Measurements from ENCODE around the gene RPL31.

DNA sequence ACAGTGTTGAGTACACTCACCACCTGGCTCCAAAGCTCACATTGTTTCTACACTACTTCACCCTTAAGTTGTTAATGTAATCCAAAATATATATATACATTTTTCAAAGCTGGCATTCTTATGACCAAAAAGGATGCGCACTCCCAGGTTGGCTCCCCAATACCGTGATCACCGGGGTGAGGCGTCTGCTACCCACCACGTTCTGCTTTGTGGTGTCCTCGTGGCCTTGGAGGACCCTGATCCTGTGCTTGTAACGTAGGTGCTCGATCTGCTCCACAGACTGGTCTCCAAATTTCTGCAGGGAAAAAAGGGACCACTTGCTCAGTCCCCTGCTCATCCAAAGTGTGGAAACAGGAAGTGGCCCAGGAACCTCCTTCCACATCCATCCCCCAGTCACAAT lies 25.8 kb downstream of the RPL31 start:
- TF ChIP-seq, protein P1, sequence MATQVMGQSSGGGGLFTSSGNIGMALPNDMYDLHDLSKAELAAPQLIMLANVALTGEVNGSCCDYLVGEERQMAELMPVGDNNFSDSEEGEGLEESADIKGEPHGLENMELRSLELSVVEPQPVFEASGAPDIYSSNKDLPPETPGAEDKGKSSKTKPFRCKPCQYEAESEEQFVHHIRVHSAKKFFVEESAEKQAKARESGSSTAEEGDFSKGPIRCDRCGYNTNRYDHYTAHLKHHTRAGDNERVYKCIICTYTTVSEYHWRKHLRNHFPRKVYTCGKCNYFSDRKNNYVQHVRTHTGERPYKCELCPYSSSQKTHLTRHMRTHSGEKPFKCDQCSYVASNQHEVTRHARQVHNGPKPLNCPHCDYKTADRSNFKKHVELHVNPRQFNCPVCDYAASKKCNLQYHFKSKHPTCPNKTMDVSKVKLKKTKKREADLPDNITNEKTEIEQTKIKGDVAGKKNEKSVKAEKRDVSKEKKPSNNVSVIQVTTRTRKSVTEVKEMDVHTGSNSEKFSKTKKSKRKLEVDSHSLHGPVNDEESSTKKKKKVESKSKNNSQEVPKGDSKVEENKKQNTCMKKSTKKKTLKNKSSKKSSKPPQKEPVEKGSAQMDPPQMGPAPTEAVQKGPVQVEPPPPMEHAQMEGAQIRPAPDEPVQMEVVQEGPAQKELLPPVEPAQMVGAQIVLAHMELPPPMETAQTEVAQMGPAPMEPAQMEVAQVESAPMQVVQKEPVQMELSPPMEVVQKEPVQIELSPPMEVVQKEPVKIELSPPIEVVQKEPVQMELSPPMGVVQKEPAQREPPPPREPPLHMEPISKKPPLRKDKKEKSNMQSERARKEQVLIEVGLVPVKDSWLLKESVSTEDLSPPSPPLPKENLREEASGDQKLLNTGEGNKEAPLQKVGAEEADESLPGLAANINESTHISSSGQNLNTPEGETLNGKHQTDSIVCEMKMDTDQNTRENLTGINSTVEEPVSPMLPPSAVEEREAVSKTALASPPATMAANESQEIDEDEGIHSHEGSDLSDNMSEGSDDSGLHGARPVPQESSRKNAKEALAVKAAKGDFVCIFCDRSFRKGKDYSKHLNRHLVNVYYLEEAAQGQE (IDR thresholded peaks at IDR 0.05; ENCODE audit: borderline replicate concordance) = no peak
- TF ChIP-seq, protein P1 (CRISPR knock-in tag; IDR thresholded peaks at IDR 0.05; ENCODE audit: low read depth) = no peak
- no peak for TF ChIP-seq JUND (IDR thresholded peaks at IDR 0.05; ENCODE audit: borderline replicate concordance, low read depth, low read length)
- no peak for TF ChIP-seq JUND (tag; IDR thresholded peaks at IDR 0.05; ENCODE audit: borderline replicate concordance, low read depth, low read length)
- no peak for TF ChIP-seq ESRRB (CRISPR knock-in tag; IDR thresholded peaks at IDR 0.05; ENCODE audit: borderline replicate concordance)
- TF ChIP-seq, protein P2, sequence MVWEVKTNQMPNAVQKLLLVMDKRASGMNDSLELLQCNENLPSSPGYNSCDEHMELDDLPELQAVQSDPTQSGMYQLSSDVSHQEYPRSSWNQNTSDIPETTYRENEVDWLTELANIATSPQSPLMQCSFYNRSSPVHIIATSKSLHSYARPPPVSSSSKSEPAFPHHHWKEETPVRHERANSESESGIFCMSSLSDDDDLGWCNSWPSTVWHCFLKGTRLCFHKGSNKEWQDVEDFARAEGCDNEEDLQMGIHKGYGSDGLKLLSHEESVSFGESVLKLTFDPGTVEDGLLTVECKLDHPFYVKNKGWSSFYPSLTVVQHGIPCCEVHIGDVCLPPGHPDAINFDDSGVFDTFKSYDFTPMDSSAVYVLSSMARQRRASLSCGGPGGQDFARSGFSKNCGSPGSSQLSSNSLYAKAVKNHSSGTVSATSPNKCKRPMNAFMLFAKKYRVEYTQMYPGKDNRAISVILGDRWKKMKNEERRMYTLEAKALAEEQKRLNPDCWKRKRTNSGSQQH (CRISPR knock-in tag; IDR thresholded peaks at IDR 0.05) = no peak
- no peak for TF ChIP-seq ZNF445 (CRISPR knock-in tag; IDR thresholded peaks at IDR 0.05; ENCODE audit: low read depth)
- TF ChIP-seq YY1 (IDR thresholded peaks at IDR 0.05; ENCODE audit: borderline replicate concordance in 1 of 3, control insufficient read depth in 1 of 3, extremely low read depth in 1 of 3, insufficient read depth in 3 of 3, insufficient read length in 1 of 3, insufficient replicate concordance in 2 of 3, low read depth in 1 of 3, low read length in 2 of 3) = no peak
- TF ChIP-seq, protein P3, sequence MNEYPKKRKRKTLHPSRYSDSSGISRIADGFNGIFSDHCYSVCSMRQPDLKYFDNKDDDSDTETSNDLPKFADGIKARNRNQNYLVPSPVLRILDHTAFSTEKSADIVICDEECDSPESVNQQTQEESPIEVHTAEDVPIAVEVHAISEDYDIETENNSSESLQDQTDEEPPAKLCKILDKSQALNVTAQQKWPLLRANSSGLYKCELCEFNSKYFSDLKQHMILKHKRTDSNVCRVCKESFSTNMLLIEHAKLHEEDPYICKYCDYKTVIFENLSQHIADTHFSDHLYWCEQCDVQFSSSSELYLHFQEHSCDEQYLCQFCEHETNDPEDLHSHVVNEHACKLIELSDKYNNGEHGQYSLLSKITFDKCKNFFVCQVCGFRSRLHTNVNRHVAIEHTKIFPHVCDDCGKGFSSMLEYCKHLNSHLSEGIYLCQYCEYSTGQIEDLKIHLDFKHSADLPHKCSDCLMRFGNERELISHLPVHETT (CRISPR knock-in tag; conservative IDR thresholded peaks at IDR 0.05 in 1 of 2, IDR thresholded peaks at IDR 0.05 in 1 of 2) = no peak
- no peak for TF ChIP-seq DIDO1 (tag; IDR thresholded peaks at IDR 0.05; ENCODE audit: low read depth)
- no peak for TF ChIP-seq CBX2 (IDR thresholded peaks at IDR 0.05; ENCODE audit: insufficient read depth, low read length, poor library complexity, severe bottlenecking)
- no peak for TF ChIP-seq XRCC3 (IDR thresholded peaks at IDR 0.05)
- TF ChIP-seq BDP1 (IDR thresholded peaks at IDR 0.05; ENCODE audit: insufficient read depth, insufficient read length) = no peak
